Measurements from ENCODE around the gene NEK4. TPM values are rescaled to one million over a fixed set of nuclear protein-coding genes. Genes with fewer than 3 reads are reported as not detected.

The NEK4 gene
- total RNA-seq, 1 experiment from 2014 or later, result 40.5 TPM

- H3K36me3 Mint-ChIP-seq (ENCODE audit: insufficient read depth, unreplicated experiment), result no peaks in the 10 kb centered on the region
- ChIA-PET CTCF (interaction anchor here (0.6 kb wide), 1 partner anchor 73 kb away, joined by 3 read pairs; no protein-coding TSS in a partner anchor), POLR2A (no interaction called here)
- no TSS peak for BruUV-seq (replicated peaks)
- intact Hi-C loops (cut with micrococcal nuclease; ENCODE audit: unreplicated experiment), result no loop called here
- H3K27ac Mint-ChIP-seq (ENCODE audit: unreplicated experiment), result no peak overlapping the region
- H3K27me3 Mint-ChIP-seq (ENCODE audit: insufficient read depth, unreplicated experiment), result no peaks in the 10 kb centered on the region
- no peak overlapping the region for H3K4me3 ChIP-seq (ENCODE audit: low read depth, low read length)
- no peaks in the 10 kb centered on the region for H3K9me3 ChIP-seq
- no peaks in the 10 kb centered on the region for H3K27me3 ChIP-seq (replicated peaks; ENCODE audit: control insufficient read depth, insufficient read depth, low read length)
- H3K4me1 ChIP-seq, result no peaks in the 10 kb centered on the region
- DNase-seq, result no peak
- TF ChIP-seq CTCF (IDR thresholded peaks at IDR 0.05; ENCODE audit: insufficient read depth in 1 of 2, low read depth in 1 of 2, low read length in 1 of 2, severe bottlenecking in 1 of 2, unreplicated experiment in 1 of 2), result no peak
- no peaks in the 10 kb centered on the region for H3K4me1 Mint-ChIP-seq (ENCODE audit: low read depth, unreplicated experiment)
- H3K36me3 ChIP-seq (ENCODE audit: control insufficient read depth, insufficient read depth, low read length), result no peaks in the 10 kb centered on the region
- no peak overlapping the region for H3K4me3 Mint-ChIP-seq (ENCODE audit: unreplicated experiment)
- H3K9me3 Mint-ChIP-seq (ENCODE audit: unreplicated experiment), result no peaks in the 10 kb centered on the region
These were observed 39.1 kb upstream of the NEK4 start for GRCh38 chr3:52809662-52810377.

GRCh38 chr3:52809149-52809548, 38.4 kb upstream of the NEK4 start:
- H3K4me3 ChIP-seq (ENCODE audit: low read depth, low read length), result no peak overlapping the region
- intact Hi-C loops (cut with micrococcal nuclease; ENCODE audit: unreplicated experiment), result no loop called here
- no peak overlapping the region for H3K27ac Mint-ChIP-seq (ENCODE audit: unreplicated experiment)
- no peaks in the 10 kb centered on the region for H3K27me3 Mint-ChIP-seq (ENCODE audit: insufficient read depth, unreplicated experiment)
- no TSS peak for BruUV-seq (replicated peaks)
- no peak overlapping the region for H3K4me3 Mint-ChIP-seq (ENCODE audit: unreplicated experiment)
- no peaks in the 10 kb centered on the region for H3K9me3 ChIP-seq
- H3K36me3 Mint-ChIP-seq (ENCODE audit: insufficient read depth, unreplicated experiment), result no peaks in the 10 kb centered on the region
- TF ChIP-seq CTCF (IDR thresholded peaks at IDR 0.05; ENCODE audit: insufficient read depth in 1 of 2, low read depth in 1 of 2, low read length in 1 of 2, severe bottlenecking in 1 of 2, unreplicated experiment in 1 of 2), result no peak
- ChIA-PET CTCF (interaction anchor here (0.9 kb wide), 1 partner anchor 12 kb away, joined by 3 read pairs; no protein-coding TSS in a partner anchor), POLR2A (no interaction called here)
- no peaks in the 10 kb centered on the region for H3K36me3 ChIP-seq (ENCODE audit: control insufficient read depth, insufficient read depth, low read length)
- no peaks in the 10 kb centered on the region for H3K4me1 ChIP-seq
- H3K27me3 ChIP-seq (replicated peaks; ENCODE audit: control insufficient read depth, insufficient read depth, low read length), result no peaks in the 10 kb centered on the region
- no peaks in the 10 kb centered on the region for H3K4me1 Mint-ChIP-seq (ENCODE audit: low read depth, unreplicated experiment)
- H3K9me3 Mint-ChIP-seq (ENCODE audit: unreplicated experiment), result no peaks in the 10 kb centered on the region
- DNase-seq, result no peak

DNA sequence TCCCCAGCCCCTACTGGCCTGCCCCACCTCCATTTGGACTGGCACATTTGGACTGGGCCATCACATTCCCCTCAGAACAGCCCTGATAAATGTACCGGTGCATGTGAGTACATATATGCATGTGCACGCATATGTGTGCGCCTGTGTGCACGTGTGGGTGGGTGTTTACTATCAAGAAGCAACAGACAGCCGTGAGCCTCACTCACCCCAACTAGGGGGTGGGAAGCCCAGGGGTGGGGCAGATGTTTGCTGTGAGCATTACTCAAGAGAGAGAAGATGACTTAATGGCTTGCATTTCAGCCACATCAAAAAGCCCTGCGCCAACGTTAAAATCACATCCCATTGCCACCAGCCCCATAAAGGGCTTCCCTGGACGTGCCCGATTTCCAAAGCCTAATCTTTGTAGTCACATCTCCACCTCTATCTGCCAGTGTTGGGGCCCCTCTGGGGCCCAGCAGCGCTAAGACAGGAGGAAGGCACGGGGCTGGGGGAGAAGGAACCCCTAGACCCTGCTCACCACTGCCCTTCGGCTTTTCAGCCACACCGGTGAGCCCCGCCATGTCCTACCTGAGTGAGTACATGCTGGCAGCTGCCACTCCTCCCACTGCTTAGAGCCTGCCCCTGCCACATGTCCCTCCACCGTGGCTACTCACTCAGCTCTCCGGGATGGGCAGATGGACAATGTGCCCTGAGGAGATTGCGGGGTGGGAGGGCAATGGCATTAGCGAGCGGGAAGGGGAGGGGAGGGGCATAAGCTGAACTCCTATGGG, 34.7 kb upstream of the NEK4 start:
- Histone ChIP-seq H3K4me1 (no peaks in the 10 kb centered on the region), H3K4me3 (ENCODE audit: low read depth, low read length) (no peak overlapping the region), H3K36me3 (ENCODE audit: control insufficient read depth, insufficient read depth, low read length) (no peaks in the 10 kb centered on the region), H3K9me3 (no peaks in the 10 kb centered on the region), H3K27me3 (replicated peaks; ENCODE audit: control insufficient read depth, insufficient read depth, low read length) (no peaks in the 10 kb centered on the region)
- H3K27ac Mint-ChIP-seq (ENCODE audit: unreplicated experiment), result no peak overlapping the region
- TF ChIP-seq CTCF (IDR thresholded peaks at IDR 0.05; ENCODE audit: insufficient read depth in 1 of 2, low read depth in 1 of 2, low read length in 1 of 2, severe bottlenecking in 1 of 2, unreplicated experiment in 1 of 2), result no peak
- H3K4me1 Mint-ChIP-seq (ENCODE audit: low read depth, unreplicated experiment), result peaks cover 8% of the 10 kb centered on the region
- H3K36me3 Mint-ChIP-seq (ENCODE audit: insufficient read depth, unreplicated experiment), result no peaks in the 10 kb centered on the region
- H3K9me3 Mint-ChIP-seq (ENCODE audit: unreplicated experiment), result no peaks in the 10 kb centered on the region
- POLR2A ChIA-PET, result no interaction called here
- no peak for DNase-seq
- CTCF ChIA-PET, result no interaction called here
- H3K27me3 Mint-ChIP-seq (ENCODE audit: insufficient read depth, unreplicated experiment), result no peaks in the 10 kb centered on the region
- no TSS peak for BruUV-seq (replicated peaks)
- no peak overlapping the region for H3K4me3 Mint-ChIP-seq (ENCODE audit: unreplicated experiment)
- intact Hi-C loops (cut with micrococcal nuclease; ENCODE audit: unreplicated experiment), result no loop called here

Data from Caco-2 (cell line).